Ovary (tissue), 9 donors: ENCODE measurements around the gene PTPRH. TPM values are rescaled to one million over a fixed set of nuclear protein-coding genes. Genes with fewer than 3 reads are reported as not detected.

Experiments used
- DNase-seq, 5 donors: peaks; one replicate each; pipeline ENCODE4 v3.0.0-alpha.2; 2019 to 2020
- H3K27ac ChIP-seq, 2 donors: fragments of 200-600 bp; one replicate each; pipeline versions ENCODE4 v1.5.1 to v1.8.0; 2019 to 2022
- H3K27me3 ChIP-seq: fragments of 200-600 bp; one replicate; pipeline ENCODE4 v1.8.0; 2022
- H3K36me3 ChIP-seq: fragments of 200-600 bp; sonication (generic); one replicate; pipeline ENCODE4 v1.5.1; 2019
- H3K4me1 ChIP-seq: one replicate; pipeline ENCODE4 v1.8.1; 2013; ENCODE audit warnings: mild to moderate bottlenecking, moderate library complexity; ENCODE audit not compliant: insufficient read depth
- H3K4me3 ChIP-seq: fragments of 200-600 bp; sonication (generic); one replicate; pipeline ENCODE4 v1.5.1; 2017
- H3K9me3 ChIP-seq, 2 donors: fragments of 200-600 bp in 1 of 2; sonication (generic) in 1 of 2; one replicate each; pipeline versions ENCODE4 v1.5.1 to v1.8.1; 2013 to 2019; ENCODE audit warnings: mild to moderate bottlenecking in 1 of 2, moderate library complexity in 1 of 2
- EP300 ChIP-seq: sonication (generic); formaldehyde crosslinking; IDR thresholded peaks from one replicate; pipeline ENCODE4 v1.6.1; 2017; ENCODE audit warnings: antibody characterized with exemption
- POLR2A ChIP-seq: fragments of 450-650 bp; IDR thresholded peaks from one replicate; pipeline ENCODE4 v1.6.1; 2017; ENCODE audit warnings: antibody characterized with exemption, mild to moderate bottlenecking, moderate library complexity
- whole genome bisulfite sequencing, 3 donors: extraction: QIAGEN DNeasy Blood & Tissue Kit in 1 of 3; methylation state at CpG; one replicate each; pipeline versions ENCODE4 v1.1.5 to v1.1.7; 2013 to 2017; 5-methylcytosine and 5-hydroxymethylcytosine counted together
- intact Hi-C, 4 donors: fragments of 100-400 bp; cut with DNase I; formaldehyde crosslinking; loops; one replicate each; pipeline versions ENCODE4 v1.11.0 to v1.15.1; 2022 to 2023
- polyA plus RNA-seq, 2 donors: library from polyadenylated mRNA; stranded (reverse); fragments of 200-250 nt in 1 of 2; fragments of 350-450 nt in 1 of 2; fragmentation: Illumina TruSeq in 1 of 2; extraction: RNeasy Lipid Tissue Mini Kit (QIAGEN cat#74804) in 1 of 2; gene quantifications; one replicate each; pipeline ENCODE4 v1.2.3, GENCODE V29; 2013 to 2014
- total RNA-seq, 7 donors: library from RNA; depleted of rRNA in 2 of 7; stranded (reverse); fragments of >200 nt in 2 of 7; fragmentation: NEBNext Ultra II Directional in 3 of 7; extraction: Animal tissue kit (Norgen Biotek cat#: 25700) in 3 of 7; gene quantifications; one replicate each; pipeline versions ENCODE4 v1.1.0 to v1.2.4, GENCODE V29; 2016 to 2023
- TF ChIP-seq, protein P1 (sequence below), 3 donors: fragments of 450-650 bp in 2 of 3; fragments of 200-600 bp in 1 of 3; IDR thresholded peaks; one replicate each; pipeline versions ENCODE4 v1.5.1 to v1.8.0; 2016 to 2022; ENCODE audit warnings: antibody characterized with exemption in 3 of 3, mild to moderate bottlenecking in 1 of 3
- donor health status: DM: no; HTN: no; CAD: no; lungs with moderate emphysema.
- donor health status: DM: no; HTN: no; CAD: no.
- donor health status: Bipolar disorder and iron deficiency.
- donor health status: DM: yes; HTN: yes; CAD: no.
- donor health status: DM: no; HTN: no; CAD: no.
- donor health status: DM: yes; HTN: yes; CAD: no.

Gene PTPRH
- total and polyA plus RNA-seq, 9 donors: 0.23 to 4.6 (median 1.2) TPM

DNA sequence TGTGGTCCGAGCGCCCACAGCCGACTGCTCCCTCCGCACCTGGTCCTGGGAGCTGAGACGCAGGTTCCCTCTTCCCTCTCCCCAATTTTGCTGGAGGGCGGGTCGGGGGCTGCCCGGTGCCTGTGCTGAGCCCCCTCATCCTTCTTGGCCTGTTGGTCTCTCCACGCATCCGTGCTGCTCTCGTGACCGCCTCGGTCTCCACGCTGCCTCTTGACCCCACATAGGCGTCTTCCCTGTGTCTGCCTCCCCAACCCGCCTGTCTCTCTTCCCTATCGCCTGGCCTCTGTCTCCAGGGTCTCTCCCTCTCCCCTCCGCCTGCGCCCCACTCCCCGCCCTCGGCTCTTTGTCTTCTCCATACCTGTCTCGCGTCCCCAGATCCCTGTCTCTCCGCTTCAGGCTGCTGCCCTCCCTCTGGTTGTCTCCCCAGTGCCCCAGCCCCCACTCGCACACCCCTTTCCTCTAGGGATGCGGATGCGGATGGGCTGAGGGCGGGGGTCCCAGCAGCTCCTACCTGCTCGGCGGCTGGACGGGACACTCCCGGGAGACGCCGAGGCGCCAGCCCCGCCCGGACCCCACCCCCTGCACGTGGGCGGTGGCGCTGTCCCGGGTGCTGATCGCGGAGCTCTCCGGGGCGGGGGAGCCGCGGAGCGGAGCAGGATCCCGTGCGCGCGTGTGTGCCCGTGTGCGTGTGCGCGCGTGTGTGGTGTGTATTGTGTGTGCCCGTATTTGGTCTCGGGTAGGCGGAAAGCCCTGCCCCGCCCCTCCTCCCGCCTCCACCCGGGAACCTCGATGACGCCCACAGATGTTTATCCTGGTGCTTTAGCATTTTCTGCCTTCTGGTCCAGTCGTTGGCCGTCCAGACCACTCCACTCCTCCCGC, 29.5 kb downstream of the PTPRH start, which contains the start of gene SYT5:
Gene SYT5, minus strand, starts transcription at position 684 of the 879 bp plus-strand sequence. CDS start 1,248 bp downstream, outside the sequence.
- 0 to 1% (median 0%) methylated on average over 60 to 68 of the region's 68 CpGs for WGBS, 3 donors
- Histone ChIP-seq H3K4me1 (peaks cover 9% of the 10 kb centered on the region), H3K27me3 (peaks cover 5% of the 10 kb centered on the region), H3K27ac (no peak within 1 kb of the TSS), H3K4me3 (no peak within 1 kb of the TSS), H3K9me3 (no peaks in the 10 kb centered on the region), H3K36me3 (no peaks in the 10 kb centered on the region)
- peak in 2 of 5 donors; percentile 20 to 54 for DNase-seq
- intact Hi-C loops: no loop called here
- TF ChIP-seq, protein P1, sequence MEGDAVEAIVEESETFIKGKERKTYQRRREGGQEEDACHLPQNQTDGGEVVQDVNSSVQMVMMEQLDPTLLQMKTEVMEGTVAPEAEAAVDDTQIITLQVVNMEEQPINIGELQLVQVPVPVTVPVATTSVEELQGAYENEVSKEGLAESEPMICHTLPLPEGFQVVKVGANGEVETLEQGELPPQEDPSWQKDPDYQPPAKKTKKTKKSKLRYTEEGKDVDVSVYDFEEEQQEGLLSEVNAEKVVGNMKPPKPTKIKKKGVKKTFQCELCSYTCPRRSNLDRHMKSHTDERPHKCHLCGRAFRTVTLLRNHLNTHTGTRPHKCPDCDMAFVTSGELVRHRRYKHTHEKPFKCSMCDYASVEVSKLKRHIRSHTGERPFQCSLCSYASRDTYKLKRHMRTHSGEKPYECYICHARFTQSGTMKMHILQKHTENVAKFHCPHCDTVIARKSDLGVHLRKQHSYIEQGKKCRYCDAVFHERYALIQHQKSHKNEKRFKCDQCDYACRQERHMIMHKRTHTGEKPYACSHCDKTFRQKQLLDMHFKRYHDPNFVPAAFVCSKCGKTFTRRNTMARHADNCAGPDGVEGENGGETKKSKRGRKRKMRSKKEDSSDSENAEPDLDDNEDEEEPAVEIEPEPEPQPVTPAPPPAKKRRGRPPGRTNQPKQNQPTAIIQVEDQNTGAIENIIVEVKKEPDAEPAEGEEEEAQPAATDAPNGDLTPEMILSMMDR (IDR thresholded peaks at IDR 0.05): no peak
- TF ChIP-seq EP300: no peak
- TF ChIP-seq POLR2A: no peak

DNA sequence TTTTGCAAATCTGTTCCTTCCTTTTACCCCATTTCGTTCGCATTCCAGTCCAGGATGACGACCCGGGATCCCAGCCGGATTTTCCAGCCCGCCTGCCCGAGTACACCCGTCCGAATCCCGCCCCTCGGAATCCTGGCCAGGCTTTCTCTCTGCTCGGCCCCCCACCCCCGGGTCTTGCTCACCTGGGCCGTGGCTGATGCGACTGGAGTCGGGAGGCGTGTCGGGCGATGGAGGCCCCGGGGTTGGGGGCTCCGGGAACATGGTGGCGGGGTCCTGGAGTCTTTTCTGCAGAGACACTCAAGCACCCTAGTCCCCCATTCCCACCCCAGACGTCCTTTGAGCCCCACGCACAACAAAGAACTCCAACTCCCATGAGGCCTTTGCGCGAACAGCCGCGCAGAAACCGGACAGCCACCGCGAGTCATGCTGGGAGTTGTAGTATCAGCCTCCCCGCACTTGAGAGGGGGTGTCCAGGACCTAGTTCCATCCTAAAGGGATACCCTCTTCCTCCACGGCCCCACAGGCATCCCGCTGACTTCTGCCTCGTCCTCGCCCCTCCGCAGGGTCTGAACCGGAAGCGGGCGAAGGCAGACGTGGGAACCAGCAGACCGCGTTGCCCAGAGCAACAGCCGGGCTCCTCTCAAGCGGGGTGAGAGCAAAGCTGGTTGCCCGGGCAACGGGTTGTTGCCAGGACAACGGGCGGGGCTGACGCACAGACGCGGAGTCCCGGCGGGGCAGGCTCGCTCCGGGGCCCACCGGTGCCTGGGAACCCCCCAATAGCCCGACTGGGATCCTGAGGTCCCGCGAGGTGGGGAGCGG, 30.3 kb downstream of the PTPRH start:
- Histone ChIP-seq H3K36me3 (no peaks in the 10 kb centered on the region), H3K4me1 (peaks cover 10% of the 10 kb centered on the region), H3K4me3 (no peak overlapping the region), H3K9me3 (no peaks in the 10 kb centered on the region), H3K27ac (no peak overlapping the region), H3K27me3 (peaks cover 5% of the 10 kb centered on the region)
- TF ChIP-seq, protein P1 (IDR thresholded peaks at IDR 0.05): no peak
- TF ChIP-seq POLR2A (no peak), EP300 (no peak)
- WGBS, 3 donors: 2 to 3% (median 3%) methylated on average over 54 to 61 of the region's 61 CpGs
- DNase-seq: peak; percentile 36 to 73 (median 55)
- intact Hi-C loops: no loop called here

DNA sequence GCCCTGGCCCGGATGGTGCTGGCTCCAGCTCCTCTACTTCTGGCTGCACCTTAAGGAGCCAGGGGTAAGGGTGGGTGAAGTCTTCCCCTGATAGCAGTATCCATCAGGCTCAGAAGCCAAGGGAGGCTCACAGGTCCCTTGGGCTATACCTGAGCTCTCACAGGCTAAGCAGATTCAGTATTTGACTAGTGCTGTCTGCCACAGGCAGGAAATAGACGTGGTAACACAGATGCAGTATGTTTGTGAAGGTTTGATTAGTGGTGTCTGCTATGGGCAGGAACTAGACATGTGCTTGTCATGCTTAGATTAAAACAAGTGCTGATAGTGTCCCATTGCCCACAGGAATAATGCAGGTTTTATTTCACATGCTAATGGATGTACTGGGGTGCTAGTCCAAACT, 33.2 kb downstream of the PTPRH start:
- intact Hi-C loops: no loop called here
- no peaks in the 10 kb centered on the region for H3K9me3 ChIP-seq
- peaks cover 10% of the 10 kb centered on the region for H3K4me1 ChIP-seq
- TF ChIP-seq, protein P1 (IDR thresholded peaks at IDR 0.05): no peak
- no peak for TF ChIP-seq EP300
- no peak for TF ChIP-seq POLR2A
- H3K27me3 ChIP-seq: peaks cover 5% of the 10 kb centered on the region
- no peak for DNase-seq
- no peak overlapping the region for H3K27ac ChIP-seq
- no peaks in the 10 kb centered on the region for H3K36me3 ChIP-seq
- 21 to 35% (median 31%) methylated on average over 2 of the region's 2 CpGs for WGBS, 3 donors
- H3K4me3 ChIP-seq: no peak overlapping the region

DNA sequence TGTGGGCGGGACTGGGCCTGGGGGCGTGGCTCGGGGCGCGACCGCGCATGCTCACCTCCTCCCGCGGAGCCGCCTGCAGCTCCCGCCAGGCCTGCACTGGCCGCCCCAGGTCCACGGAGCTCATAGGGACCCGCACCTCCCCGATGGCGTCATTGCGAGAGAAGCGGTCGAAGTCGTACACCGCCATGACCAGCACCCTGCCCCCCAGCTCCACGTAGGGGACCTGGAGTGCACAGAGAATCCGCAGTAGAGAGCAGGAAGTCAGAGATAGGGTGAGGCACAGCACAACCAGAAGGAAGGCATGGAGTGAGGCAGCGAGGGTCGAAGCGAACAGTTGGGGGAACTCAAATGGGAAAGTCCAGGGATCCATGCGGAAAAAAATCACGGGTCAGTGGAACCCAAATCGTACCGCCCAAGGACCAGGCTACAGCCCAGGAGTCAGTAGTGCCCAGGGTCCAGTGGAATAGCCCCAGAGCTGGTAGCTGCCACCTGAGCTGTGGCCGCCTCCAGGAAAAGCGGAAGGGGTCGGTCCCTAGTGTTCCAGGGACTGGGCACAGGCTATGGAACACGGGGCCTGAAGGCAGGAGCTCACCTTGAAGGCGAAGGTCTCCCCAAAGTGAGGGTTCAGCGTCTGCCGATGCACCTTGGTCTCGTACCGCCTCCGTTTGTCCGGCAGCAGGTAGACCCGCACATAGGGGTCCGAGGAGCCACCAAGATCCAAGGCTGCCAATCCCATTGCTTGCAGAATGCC, 34.0 kb downstream of the PTPRH start:
- no peak for TF ChIP-seq EP300
- no peaks in the 10 kb centered on the region for H3K9me3 ChIP-seq
- H3K27me3 ChIP-seq: peaks cover 5% of the 10 kb centered on the region
- intact Hi-C loops: no loop called here
- H3K4me1 ChIP-seq: peaks cover 10% of the 10 kb centered on the region
- H3K27ac ChIP-seq: no peak overlapping the region
- no peak overlapping the region for H3K4me3 ChIP-seq
- WGBS, 3 donors: 41 to 65% (median 46%) methylated on average over 42 to 43 of the region's 43 CpGs
- H3K36me3 ChIP-seq: no peaks in the 10 kb centered on the region
- no peak for DNase-seq
